ENCODE data around the gene AP3D1.
A peak's percentile ranks its signal among the peaks of the same experiment; 100 is the strongest.

The AP3D1 gene

GRCh38 chr19:2113439-2114211 lies 37.7 kb downstream of the AP3D1 start:
- no peak overlapping the region for H3K4me3 ChIP-seq (ENCODE audit: low read depth, low read length)

GRCh38 chr19:2112516-2113320 lies 38.6 kb downstream of the AP3D1 start:
- H3K4me3 ChIP-seq (ENCODE audit: low read depth, low read length), result no peak overlapping the region

GRCh38 chr19:2111886-2112285 lies 39.5 kb downstream of the AP3D1 start:
- no peak overlapping the region for H3K4me3 ChIP-seq (ENCODE audit: low read depth, low read length)

GRCh38 chr19:2111425-2111824 lies 39.9 kb downstream of the AP3D1 start:
- H3K4me3 ChIP-seq (ENCODE audit: low read depth, low read length), result no peak overlapping the region

- H3K4me3 ChIP-seq (ENCODE audit: low read depth, low read length), result no peak overlapping the region
Measured at GRCh38 chr19:2110822-2111221, 40.5 kb downstream of the AP3D1 start.

- no peak overlapping the region for H3K4me3 ChIP-seq (ENCODE audit: low read depth, low read length)
Measured at GRCh38 chr19:2109046-2109864, 42.1 kb downstream of the AP3D1 start.

GRCh38 chr19:2108251-2109016 lies 42.9 kb downstream of the AP3D1 start:
- no peak overlapping the region for H3K4me3 ChIP-seq (ENCODE audit: low read depth, low read length)

- H3K4me3 ChIP-seq (ENCODE audit: low read depth, low read length), result no peak overlapping the region
Measured at GRCh38 chr19:2103045-2103707, 48.2 kb downstream of the AP3D1 start.

- no peak overlapping the region for H3K4me3 ChIP-seq (ENCODE audit: low read depth, low read length)
Measured at GRCh38 chr19:2101417-2102335, 49.7 kb downstream of the AP3D1 start.

GRCh38 chr19:2100719-2101061 lies 50.7 kb downstream of the AP3D1 start:
- H3K4me3 ChIP-seq (ENCODE audit: low read depth, low read length), result no peak overlapping the region

GRCh38 chr19:2099937-2100718 lies 51.2 kb downstream of the AP3D1 start:
- no peak overlapping the region for H3K4me3 ChIP-seq (ENCODE audit: low read depth, low read length)

- no peak overlapping the region for H3K4me3 ChIP-seq (ENCODE audit: low read depth, low read length)
Measured at GRCh38 chr19:2099054-2099501, 52.3 kb downstream of the AP3D1 start.

GRCh38 chr19:2097886-2098327 lies 53.5 kb downstream of the AP3D1 start:
- H3K4me3 ChIP-seq (ENCODE audit: low read depth, low read length), result no peak overlapping the region

- peak overlapping the region; percentile 20 for H3K4me3 ChIP-seq (ENCODE audit: low read depth, low read length)
Measured at GRCh38 chr19:2097203-2097885, 54.0 kb downstream of the AP3D1 start.

- peak within 1 kb of the TSS; percentile 50 for H3K4me3 ChIP-seq (ENCODE audit: low read depth, low read length)
Measured at GRCh38 chr19:2096480-2097202, 54.7 kb downstream of the AP3D1 start, which contains the start of gene IZUMO4. Gene IZUMO4, plus strand, starts transcription at chr19:2096915. Its CDS starts 31 bp downstream, at chr19:2096946.

- H3K4me3 ChIP-seq (ENCODE audit: low read depth, low read length), result peak within 1 kb of the TSS; percentile 50
Measured at GRCh38 chr19:2096034-2096479, 55.3 kb downstream of the AP3D1 start, which contains the start of gene MOB3A. Gene MOB3A, minus strand, starts transcription at chr19:2096326. Its CDS starts 17,766 bp downstream, at chr19:2078560.
